Neuronal stem cell (in vitro differentiated cells): ENCODE results near the gene ZNF775.

ENCODE experiments used
- DNase-seq: peaks from one replicate; pipeline ENCODE4 v3.0.0-alpha.2; 2013; ENCODE audit warnings: low spot score
- H2AFZ ChIP-seq: one replicate; pipeline ENCODE4 v1.6.1; 2013; ENCODE audit warnings: mild to moderate bottlenecking, low read length, inconsistent platforms
- H2AK5ac ChIP-seq: 2 replicates; pipeline ENCODE4 v1.6.1; 2013; ENCODE audit warnings: low read depth, mild to moderate bottlenecking, inconsistent platforms, low read length, moderate library complexity, mixed read lengths
- H2BK120ac ChIP-seq: 2 replicates; pipeline ENCODE4 v1.6.1; 2013; ENCODE audit warnings: low read depth, mild to moderate bottlenecking, inconsistent platforms, low read length, moderate library complexity, mixed read lengths
- H2BK12ac ChIP-seq: one replicate; pipeline ENCODE4 v1.6.1; 2013; ENCODE audit warnings: low read length, inconsistent platforms
- H2BK15ac ChIP-seq: 2 replicates; pipeline ENCODE4 v1.6.1; 2013; ENCODE audit warnings: mild to moderate bottlenecking, low read length, inconsistent platforms, mixed read lengths
- H2BK5ac ChIP-seq: one replicate; pipeline ENCODE4 v1.6.1; 2013; ENCODE audit warnings: inconsistent platforms, mild to moderate bottlenecking, low read length, moderate library complexity
- H3K14ac ChIP-seq: one replicate; pipeline ENCODE4 v1.6.1; 2013; ENCODE audit warnings: low read length, inconsistent platforms
- H3K18ac ChIP-seq: 2 replicates; pipeline ENCODE4 v1.6.1; 2013; ENCODE audit warnings: low read length, inconsistent platforms
- H3K23ac ChIP-seq: 2 replicates; pipeline ENCODE4 v1.6.1; 2013; ENCODE audit warnings: low read depth, mild to moderate bottlenecking, mixed read lengths, low read length, inconsistent platforms; ENCODE audit not compliant: poor library complexity
- H3K27ac ChIP-seq: replicated peaks from 3 replicates; pipeline ENCODE4 v1.5.1; 2013; ENCODE audit warnings: low read length, inconsistent platforms
- H3K27me3 ChIP-seq, 3 experiments: 2 replicates each; pipeline ENCODE4 v1.6.1; 2013; ENCODE audit warnings: low read length in 3 of 3, mild to moderate bottlenecking in 2 of 3, inconsistent platforms in 1 of 3, low read depth in 1 of 3, mixed read lengths in 1 of 3, moderate library complexity in 1 of 3; ENCODE audit not compliant: control insufficient read depth in 3 of 3, insufficient read depth in 3 of 3
- H3K36me3 ChIP-seq, 2 donors: replicated peaks in 1 of 2; 2 replicates each; pipeline ENCODE4 v1.6.1; 2013; ENCODE audit warnings: low read length in 2 of 2; ENCODE audit not compliant: control insufficient read depth in 2 of 2, insufficient read depth in 2 of 2
- H3K4ac ChIP-seq: 2 replicates; pipeline ENCODE4 v1.6.1; 2013; ENCODE audit warnings: inconsistent platforms, mild to moderate bottlenecking, low read length, moderate library complexity
- H3K4me1 ChIP-seq, 2 donors: 1 replicate in 1 of 2; 2 replicates in 1 of 2; pipeline ENCODE4 v1.6.1; 2013; ENCODE audit warnings: low read length in 2 of 2, low read depth in 1 of 2; ENCODE audit not compliant: control insufficient read depth in 2 of 2, insufficient read depth in 1 of 2
- H3K4me2 ChIP-seq: one replicate; pipeline ENCODE4 v1.6.1; 2013; ENCODE audit warnings: mild to moderate bottlenecking, low read length, inconsistent platforms; ENCODE audit not compliant: insufficient read depth, poor library complexity, severe bottlenecking
- H3K4me3 ChIP-seq, 2 donors: 2 replicates each; pipeline ENCODE4 v1.5.1; 2013; ENCODE audit warnings: low read length in 2 of 2, mild to moderate bottlenecking in 2 of 2, inconsistent platforms in 1 of 2, moderate library complexity in 1 of 2
- H3K79me1 ChIP-seq: one replicate; pipeline ENCODE4 v1.6.1; 2013; ENCODE audit warnings: low read depth, mild to moderate bottlenecking, inconsistent platforms, low read length, moderate library complexity
- H3K9ac ChIP-seq: one replicate; pipeline ENCODE4 v1.6.1; 2013; ENCODE audit warnings: mild to moderate bottlenecking, low read depth, low read length, inconsistent platforms; ENCODE audit not compliant: poor library complexity
- H3K9me3 ChIP-seq, 2 donors: replicated peaks in 1 of 2; 2 replicates each; pipeline versions ENCODE3 to v1.6.1; 2013; ENCODE audit warnings: low read length in 2 of 2, mild to moderate bottlenecking in 2 of 2, inconsistent platforms in 1 of 2, low read depth in 1 of 2, mixed read lengths in 1 of 2, moderate library complexity in 1 of 2; ENCODE audit not compliant: control insufficient read depth in 2 of 2, insufficient read depth in 1 of 2
- H4K8ac ChIP-seq: one replicate; pipeline ENCODE4 v1.6.1; 2013; ENCODE audit warnings: low read depth, mild to moderate bottlenecking, inconsistent platforms, low read length, moderate library complexity
- H4K91ac ChIP-seq: one replicate; pipeline ENCODE4 v1.6.1; 2013; ENCODE audit warnings: low read length, low read depth, mild to moderate bottlenecking, inconsistent platforms; ENCODE audit not compliant: poor library complexity
- WGBS, 2 donors: extraction: QIAGEN DNeasy Blood & Tissue Kit; methylation state at CpG; one replicate each; pipeline ENCODE4 v1.1.7; 2013; ENCODE audit warnings: missing lambda C conversion rate in 2 of 2, mixed read lengths in 1 of 2; ENCODE audit not compliant: insufficient read length in 2 of 2, insufficient replicate concordance in 1 of 2; ENCODE audit errors: extremely low coverage in 2 of 2; 5-methylcytosine and 5-hydroxymethylcytosine counted together

Gene ZNF775

DNA sequence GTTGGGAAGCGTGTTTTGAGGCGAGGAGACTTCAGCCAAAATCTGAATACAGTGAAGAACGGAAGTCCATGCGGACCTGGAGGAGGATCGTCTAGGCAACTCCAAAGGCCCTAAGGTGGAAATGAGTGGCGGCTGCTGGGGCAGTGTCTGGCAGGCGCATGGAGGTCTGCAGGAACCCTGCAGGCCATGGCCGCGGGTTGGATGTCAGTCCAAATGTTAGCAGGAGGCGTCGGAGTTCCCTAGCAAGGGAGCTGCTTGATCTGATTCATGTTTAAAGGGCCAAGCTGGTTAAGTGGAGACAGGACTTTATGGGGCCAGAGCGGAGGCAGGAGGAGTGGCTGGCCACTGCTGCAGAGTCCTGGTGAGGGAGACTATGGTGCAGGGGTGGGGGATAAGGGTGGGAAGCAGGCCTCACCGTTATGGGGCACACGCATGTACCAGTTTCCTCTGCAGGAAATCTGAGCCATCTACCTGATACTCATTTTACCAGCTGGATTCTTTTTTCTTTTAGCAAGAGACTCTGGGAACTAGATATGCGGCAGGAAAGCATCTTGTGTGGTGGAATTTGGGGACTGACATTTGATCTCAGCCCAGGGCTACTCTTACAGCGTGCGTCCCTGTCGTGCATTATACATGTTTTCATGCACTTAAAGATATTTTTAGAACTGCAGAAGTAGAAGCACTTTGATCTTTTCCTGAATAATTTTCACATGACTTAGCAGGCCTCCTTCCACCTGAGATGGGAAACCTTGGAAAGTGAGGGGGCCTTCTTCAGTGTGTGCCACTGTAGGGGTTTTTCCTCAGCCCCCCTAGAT is 17.1 kb upstream of the ZNF775 start:
- Histone ChIP-seq H3K9me3 (no peaks in the 10 kb centered on the region), H3K4me3 (no peak overlapping the region), H3K9ac (peak overlapping the region; percentile 10), H3K4ac (no peak overlapping the region), H3K79me1 (no peaks in the 10 kb centered on the region), H3K27ac (no peak overlapping the region), H2AK5ac (peak overlapping the region; percentile 73), H2BK120ac (peak overlapping the region; percentile 25), H3K27me3 (no peaks in the 10 kb centered on the region), H3K23ac (no peak overlapping the region), H3K14ac (no peak overlapping the region), H4K8ac (no peak overlapping the region), H2BK15ac (no peak overlapping the region), H2AFZ (peak overlapping the region; percentile 74), H3K18ac (peak overlapping the region; percentile 73), H3K36me3 (no peaks in the 10 kb centered on the region), H3K4me2 (no peak overlapping the region), H2BK5ac (no peak overlapping the region), H3K4me1 (peaks cover 10 to 20% of the 10 kb centered on the region in 2 donors), H2BK12ac (no peak overlapping the region), H4K91ac (no peak overlapping the region)
- DNase-seq: no peak
- no CpG with 5 or more reads among the region's 18 CpGs for WGBS, 2 donors

DNA sequence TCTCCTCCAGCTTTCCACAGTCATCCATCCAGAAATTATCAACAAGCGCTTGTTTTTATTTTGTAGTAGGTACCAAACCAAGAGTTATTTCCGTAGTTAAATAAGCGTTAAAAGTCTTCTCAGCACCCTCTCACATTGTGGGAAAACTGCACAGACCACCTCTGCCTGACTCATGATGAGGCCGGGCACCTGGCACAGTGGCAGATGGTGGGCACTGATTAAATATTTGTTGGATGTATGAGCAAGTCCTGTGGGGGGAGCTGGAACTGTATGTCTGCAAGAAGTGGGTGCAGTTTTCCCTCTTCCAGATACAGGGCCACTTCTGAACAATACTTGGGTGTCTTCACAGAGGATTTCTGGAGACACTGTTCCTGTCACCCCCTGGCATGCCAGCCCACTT is 15.8 kb upstream of the ZNF775 start:
- peak overlapping the region; percentile 6 for H2AK5ac ChIP-seq
- H3K4me2 ChIP-seq: no peak overlapping the region
- H3K9me3 ChIP-seq: no peaks in the 10 kb centered on the region
- no CpG with 5 or more reads among the region's 4 CpGs for WGBS, 2 donors
- H3K4me3 ChIP-seq: no peak overlapping the region
- H3K79me1 ChIP-seq: no peaks in the 10 kb centered on the region
- H2AFZ ChIP-seq: peak overlapping the region; percentile 13
- H4K91ac ChIP-seq: no peak overlapping the region
- H3K36me3 ChIP-seq: no peaks in the 10 kb centered on the region
- no peak overlapping the region for H2BK12ac ChIP-seq
- peaks cover 10 to 24% of the 10 kb centered on the region in 2 donors for H3K4me1 ChIP-seq
- no peaks in the 10 kb centered on the region for H3K27me3 ChIP-seq
- no peak overlapping the region for H3K27ac ChIP-seq
- H2BK15ac ChIP-seq: no peak overlapping the region
- H2BK120ac ChIP-seq: no peak overlapping the region
- no peak overlapping the region for H3K9ac ChIP-seq
- no peak overlapping the region for H3K23ac ChIP-seq
- H3K18ac ChIP-seq: no peak overlapping the region
- no peak overlapping the region for H3K14ac ChIP-seq
- H3K4ac ChIP-seq: no peak overlapping the region
- DNase-seq: no peak
- H2BK5ac ChIP-seq: no peak overlapping the region
- no peak overlapping the region for H4K8ac ChIP-seq

DNA sequence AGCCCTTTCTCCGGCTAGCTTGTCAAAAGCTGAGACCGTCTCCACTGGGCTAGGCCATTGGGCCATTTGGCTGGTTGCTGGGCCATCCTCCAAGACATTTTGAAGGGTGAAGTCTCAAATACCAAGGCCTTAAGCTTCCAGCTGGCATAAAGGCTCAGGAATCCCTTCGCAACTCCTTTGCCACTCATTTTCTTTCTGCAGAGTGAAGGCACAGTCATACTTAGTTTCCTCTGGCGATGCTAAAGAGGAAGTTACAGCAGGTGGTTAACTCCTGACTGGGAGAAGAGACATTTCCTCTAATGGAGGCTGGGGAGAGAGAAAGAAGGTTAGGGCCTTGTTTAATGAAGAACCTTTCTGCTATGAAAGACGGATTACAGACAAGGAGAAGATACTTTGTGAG is 15.3 kb upstream of the ZNF775 start:
- WGBS, 2 donors: no CpG with 5 or more reads among the region's 5 CpGs
- H3K14ac ChIP-seq: no peak overlapping the region

DNA sequence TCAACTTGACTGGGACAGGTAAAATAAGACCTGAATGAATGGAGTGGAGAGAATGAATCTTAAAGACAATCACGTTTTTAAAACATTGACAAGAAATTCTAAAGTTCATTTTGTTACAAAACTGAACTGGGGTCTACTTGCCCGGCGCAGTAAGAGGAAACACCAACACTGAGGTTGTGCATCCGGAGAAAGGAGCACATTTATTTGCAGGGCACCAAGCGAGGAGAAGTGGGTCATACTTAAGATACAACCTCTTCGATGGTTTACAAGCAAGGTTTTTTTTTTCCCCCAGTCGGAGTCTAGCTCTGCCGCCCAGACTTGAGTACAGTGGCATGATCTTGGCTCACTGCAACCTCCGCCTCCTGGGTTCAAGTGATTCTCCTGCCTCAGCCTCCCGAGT is 13.9 kb upstream of the ZNF775 start:
- Histone ChIP-seq H4K91ac (no peak overlapping the region), H3K4ac (no peak overlapping the region)
- no CpG with 5 or more reads among the region's 10 CpGs for WGBS, 2 donors

More for the DNA sequence above, 15.3 kb upstream of the ZNF775 start:
- H3K79me1 ChIP-seq: peaks cover under 1% of the 10 kb centered on the region
- no peaks in the 10 kb centered on the region for H3K36me3 ChIP-seq
- H2BK5ac ChIP-seq: no peak overlapping the region
- H2AFZ ChIP-seq: peak overlapping the region; percentile 13
- no peak overlapping the region for H3K4me2 ChIP-seq
- H3K4me3 ChIP-seq: no peak overlapping the region
- H2BK12ac ChIP-seq: no peak overlapping the region
- H3K23ac ChIP-seq: no peak overlapping the region
- no peak overlapping the region for H4K8ac ChIP-seq
- no peak overlapping the region for H2BK15ac ChIP-seq
- no peak overlapping the region for H4K91ac ChIP-seq
- no peak for DNase-seq
- H3K4me1 ChIP-seq: peaks cover 10 to 24% of the 10 kb centered on the region in 2 donors
- no peak overlapping the region for H3K9ac ChIP-seq
- no peaks in the 10 kb centered on the region for H3K27me3 ChIP-seq
- H2BK120ac ChIP-seq: no peak overlapping the region
- H3K4ac ChIP-seq: no peak overlapping the region
- no peak overlapping the region for H3K18ac ChIP-seq
- H2AK5ac ChIP-seq: peak overlapping the region; percentile 6
- no peaks in the 10 kb centered on the region for H3K9me3 ChIP-seq
- H3K27ac ChIP-seq: no peak overlapping the region

More for the DNA sequence above, 13.9 kb upstream of the ZNF775 start:
- no peak overlapping the region for H2AK5ac ChIP-seq
- no peak overlapping the region for H3K4me2 ChIP-seq
- H3K9ac ChIP-seq: no peak overlapping the region
- H2BK15ac ChIP-seq: no peak overlapping the region
- no peak overlapping the region for H2BK5ac ChIP-seq
- H3K4me3 ChIP-seq: no peak overlapping the region
- no peak overlapping the region for H2AFZ ChIP-seq
- no peak overlapping the region for H3K14ac ChIP-seq
- no peak overlapping the region for H2BK12ac ChIP-seq
- no peak overlapping the region for H3K18ac ChIP-seq
- H3K36me3 ChIP-seq: peaks cover 5 to 8% of the 10 kb centered on the region in 2 donors
- H3K79me1 ChIP-seq: peaks cover 2% of the 10 kb centered on the region
- H3K4me1 ChIP-seq: peaks cover 17 to 30% of the 10 kb centered on the region in 2 donors
- no peak overlapping the region for H3K23ac ChIP-seq
- no peak overlapping the region for H3K27ac ChIP-seq
- no peaks in the 10 kb centered on the region for H3K27me3 ChIP-seq
- no peaks in the 10 kb centered on the region for H3K9me3 ChIP-seq
- no peak overlapping the region for H2BK120ac ChIP-seq
- no peak overlapping the region for H4K8ac ChIP-seq
- no peak for DNase-seq
